GM21515 (cell line): ENCODE measurements around the gene YIPF1.
A peak's percentile ranks its signal among the peaks of the same experiment; 100 is the strongest.

Source experiments
- ATAC-seq: cut with Tn5 transposase; IDR thresholded peaks from one replicate; pipeline ENCODE4 v1.9.1; 2021; ENCODE audit not compliant: unreplicated experiment

Gene YIPF1

GRCh38 chr1:53889304-53890298 is at the start of gene YIPF1:
Gene YIPF1, minus strand, starts transcription at chr1:53889797. Its CDS starts 860 bp downstream, at chr1:53888937.
- peak; percentile 81 for ATAC-seq

GRCh38 chr1:53938136-53938830 is 48.7 kb upstream of the YIPF1 start:
- no peak for ATAC-seq

- ATAC-seq, result no peak
Measured at GRCh38 chr1:53936430-53936829, 46.8 kb upstream of the YIPF1 start.

GRCh38 chr1:53934170-53934765 is 44.7 kb upstream of the YIPF1 start:
- ATAC-seq, result no peak

GRCh38 chr1:53931523-53931922 is 41.9 kb upstream of the YIPF1 start:
- no peak for ATAC-seq

- no peak for ATAC-seq
Measured at GRCh38 chr1:53930932-53931331, 41.3 kb upstream of the YIPF1 start.

GRCh38 chr1:53929246-53929960 is 39.8 kb upstream of the YIPF1 start:
- no peak for ATAC-seq

GRCh38 chr1:53927376-53927881 is 37.8 kb upstream of the YIPF1 start:
- ATAC-seq, result no peak

GRCh38 chr1:53919675-53920066 is 30.1 kb upstream of the YIPF1 start:
- ATAC-seq, result no peak

- ATAC-seq, result no peak
Measured at GRCh38 chr1:53918343-53918742, 28.7 kb upstream of the YIPF1 start.

GRCh38 chr1:53913352-53914033 is 23.9 kb upstream of the YIPF1 start:
- ATAC-seq, result no peak

GRCh38 chr1:53911442-53911841 is 21.8 kb upstream of the YIPF1 start:
- no peak for ATAC-seq

- ATAC-seq, result no peak
Measured at GRCh38 chr1:53909946-53910345, 20.3 kb upstream of the YIPF1 start.

- no peak for ATAC-seq
Measured at GRCh38 chr1:53906121-53906520, 16.5 kb upstream of the YIPF1 start.

GRCh38 chr1:53905509-53905908 is 15.9 kb upstream of the YIPF1 start:
- no peak for ATAC-seq

GRCh38 chr1:53902235-53903138 is 12.9 kb upstream of the YIPF1 start:
- ATAC-seq, result no peak

GRCh38 chr1:53899708-53900107 is 10.1 kb upstream of the YIPF1 start:
- no peak for ATAC-seq

GRCh38 chr1:53899206-53899628 is 9.6 kb upstream of the YIPF1 start:
- ATAC-seq, result no peak

GRCh38 chr1:53896635-53897229 is 7.1 kb upstream of the YIPF1 start:
- ATAC-seq, result no peak
